IPS-18c (cell line): Measurements from ENCODE around the gene FILIP1.

Experiments
- H3K4me3 ChIP-seq: 2 replicates; pipeline ENCODE4 v1.7.0; 2013; ENCODE audit warnings: low read depth, mild to moderate bottlenecking, low read length, moderate library complexity; ENCODE audit not compliant: insufficient read depth
- H3K9me3 ChIP-seq: one replicate; pipeline ENCODE4 v1.6.1; 2013; ENCODE audit warnings: mild to moderate bottlenecking, low read length, moderate library complexity; ENCODE audit not compliant: control insufficient read depth, insufficient read depth

FILIP1 gene

DNA sequence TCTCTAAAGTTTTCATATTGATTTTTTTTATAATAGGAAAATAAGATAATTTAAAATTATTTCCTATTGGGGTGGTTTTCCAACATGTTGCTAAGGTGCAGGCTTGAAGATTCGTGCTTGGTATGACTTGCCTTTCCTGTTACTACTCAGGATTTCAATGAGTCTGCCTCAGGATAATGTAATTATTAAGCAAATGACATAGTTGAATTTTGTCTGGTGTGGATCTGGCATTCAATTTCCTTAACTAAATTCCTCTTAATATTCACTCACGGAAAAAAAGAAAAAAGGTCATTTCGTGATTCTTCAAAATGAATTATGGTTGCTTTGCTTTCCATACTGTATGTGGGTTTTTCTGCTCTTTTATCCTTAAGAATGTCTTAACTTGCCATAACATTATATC is 9.3 kb upstream of the FILIP1 start:
- Histone ChIP-seq H3K9me3 (no peaks in the 10 kb centered on the region), H3K4me3 (no peak overlapping the region)

DNA sequence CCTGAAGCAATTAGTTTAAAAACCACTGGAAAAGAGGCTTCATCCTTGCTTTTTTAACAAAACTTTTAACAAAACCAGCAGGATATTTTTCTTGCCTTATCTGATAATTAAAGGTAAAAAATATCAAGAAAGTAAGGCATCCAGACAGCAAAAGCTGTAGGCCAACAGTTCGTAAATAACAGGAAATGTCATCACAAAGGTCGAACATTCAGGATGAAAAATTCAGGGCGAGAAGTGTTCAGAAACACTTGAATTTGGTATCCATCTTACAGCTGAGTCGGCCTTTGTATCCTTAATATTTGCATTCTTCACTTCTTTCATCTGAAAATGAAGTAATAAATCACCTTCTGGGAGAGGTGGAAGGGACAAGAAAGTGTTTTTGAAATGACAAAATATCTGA is 8.2 kb upstream of the FILIP1 start:
- Histone ChIP-seq H3K4me3 (no peak overlapping the region), H3K9me3 (no peaks in the 10 kb centered on the region)

GRCh38 chr6:75499640-75500039 is 6.0 kb upstream of the FILIP1 start:
- H3K4me3 ChIP-seq: no peak overlapping the region
- H3K9me3 ChIP-seq: no peaks in the 10 kb centered on the region

GRCh38 chr6:75498862-75499261 is 5.3 kb upstream of the FILIP1 start:
- H3K4me3 ChIP-seq: no peak overlapping the region
- no peaks in the 10 kb centered on the region for H3K9me3 ChIP-seq

- Histone ChIP-seq H3K9me3 (no peaks in the 10 kb centered on the region), H3K4me3 (no peak overlapping the region)
Observed at GRCh38 chr6:75497994-75498393, 4.4 kb upstream of the FILIP1 start.

DNA sequence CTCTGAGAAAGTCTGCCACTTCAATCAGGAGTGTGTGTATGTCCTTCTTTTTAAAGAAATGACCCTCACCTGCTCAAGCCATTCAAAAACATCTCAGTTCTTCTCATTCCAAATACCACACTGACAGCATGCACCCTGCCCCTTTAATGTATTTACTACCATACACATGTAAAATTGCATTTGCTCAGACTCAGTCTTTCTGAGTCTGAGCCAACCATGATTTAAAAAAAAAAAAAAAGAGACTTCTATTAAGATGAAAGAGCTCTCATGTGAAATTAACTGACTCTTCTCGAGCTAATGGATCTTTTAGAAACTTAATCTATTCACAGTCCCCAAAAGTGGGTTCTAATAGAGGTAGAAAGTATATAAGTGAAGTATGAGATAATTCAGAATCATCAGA is 1.4 kb upstream of the FILIP1 start:
- no peaks in the 10 kb centered on the region for H3K9me3 ChIP-seq
- no peak overlapping the region for H3K4me3 ChIP-seq

GRCh38 chr6:75494290-75494689 is 690 bp upstream of the FILIP1 start:
- Histone ChIP-seq H3K4me3 (no peak overlapping the region), H3K9me3 (no peaks in the 10 kb centered on the region)

DNA sequence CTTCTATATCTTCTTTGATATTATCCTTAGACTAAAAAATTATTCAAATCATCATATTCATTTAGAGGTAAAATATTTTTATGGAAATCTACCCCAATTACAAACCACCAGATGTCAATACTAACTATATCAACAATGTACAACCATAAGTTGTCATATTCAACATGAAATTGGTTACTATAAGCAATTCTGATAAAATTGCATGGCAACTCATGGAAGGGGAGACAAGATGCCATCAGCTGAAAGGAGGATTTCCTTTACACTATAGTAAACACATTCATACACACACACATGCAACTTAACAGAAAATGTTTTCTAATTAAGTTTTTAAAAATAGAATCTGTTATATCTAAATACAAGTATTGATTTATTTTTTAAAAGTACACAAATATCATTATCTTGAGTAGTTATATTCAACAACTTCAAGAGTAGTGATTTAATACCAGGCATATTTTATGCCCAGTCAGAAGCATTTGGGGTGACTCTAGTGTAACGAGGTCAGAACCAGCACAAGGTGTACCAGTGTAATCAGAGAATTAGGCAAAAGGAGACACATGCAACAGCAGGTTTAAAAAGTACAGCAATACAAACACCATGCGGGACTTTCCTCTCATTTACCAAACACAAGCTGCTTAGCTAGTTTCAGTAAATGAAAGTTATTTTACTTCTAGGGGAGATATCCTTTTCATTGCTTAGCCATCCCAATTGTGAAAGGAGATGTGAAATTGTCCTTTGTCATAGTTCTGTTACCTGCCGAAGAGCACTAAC is 1.0 kb downstream of the FILIP1 start:
- Histone ChIP-seq H3K9me3 (no peaks in the 10 kb centered on the region), H3K4me3 (no peak overlapping the region)

DNA sequence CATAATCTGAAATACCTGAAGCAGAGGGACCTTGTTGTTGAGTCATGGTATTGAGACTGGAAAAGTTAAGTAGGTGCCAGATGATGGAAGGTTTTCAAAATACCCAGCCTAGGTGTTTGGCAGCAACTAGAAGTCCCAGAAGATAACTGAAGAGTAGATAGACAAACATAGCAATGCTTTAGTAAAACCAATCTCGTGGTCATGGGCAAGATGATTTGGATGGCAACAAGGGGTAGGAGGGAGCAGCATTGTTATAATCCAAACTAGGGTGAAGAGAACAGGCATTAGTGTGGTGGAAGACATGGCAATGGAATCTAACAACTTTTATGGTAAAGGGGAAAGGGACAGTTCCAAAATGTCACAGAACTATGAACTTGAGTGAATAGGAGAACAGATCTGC is 2.3 kb downstream of the FILIP1 start:
- Histone ChIP-seq H3K9me3 (no peaks in the 10 kb centered on the region), H3K4me3 (no peak overlapping the region)

GRCh38 chr6:75490706-75491105 is 2.9 kb downstream of the FILIP1 start:
- Histone ChIP-seq H3K4me3 (no peak overlapping the region), H3K9me3 (no peaks in the 10 kb centered on the region)

- Histone ChIP-seq H3K4me3 (no peak overlapping the region), H3K9me3 (no peaks in the 10 kb centered on the region)
Observed at GRCh38 chr6:75489025-75489424, 4.6 kb downstream of the FILIP1 start.

- H3K4me3 ChIP-seq: no peak overlapping the region
Observed at GRCh38 chr6:75488033-75488432, 5.6 kb downstream of the FILIP1 start.

GRCh38 chr6:75486850-75487518 is 6.6 kb downstream of the FILIP1 start:
- Histone ChIP-seq H3K4me3 (no peak overlapping the region), H3K9me3 (no peaks in the 10 kb centered on the region)

More at GRCh38 chr6:75488033-75488432, 5.6 kb downstream of the FILIP1 start:
- no peaks in the 10 kb centered on the region for H3K9me3 ChIP-seq

DNA sequence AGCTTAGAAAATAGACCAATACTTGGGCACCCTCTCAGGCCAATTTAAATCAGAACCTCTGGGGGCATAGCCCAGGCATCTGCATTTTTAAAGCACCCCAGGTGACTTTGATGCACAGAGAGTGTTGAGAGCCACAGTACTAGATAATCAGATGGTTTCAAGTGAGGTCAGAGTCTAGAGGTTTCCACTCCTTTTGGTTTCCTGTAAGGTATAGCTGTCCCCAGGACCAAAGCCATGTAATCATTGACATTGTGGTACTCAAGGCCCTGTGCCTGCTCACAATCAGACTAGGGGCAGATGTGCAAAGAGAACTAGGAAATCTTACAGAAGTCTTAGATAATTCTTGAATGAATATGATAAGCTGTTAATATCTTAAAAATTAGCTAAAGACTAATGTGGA is 9.1 kb downstream of the FILIP1 start:
- no peaks in the 10 kb centered on the region for H3K9me3 ChIP-seq
- no peak overlapping the region for H3K4me3 ChIP-seq

DNA sequence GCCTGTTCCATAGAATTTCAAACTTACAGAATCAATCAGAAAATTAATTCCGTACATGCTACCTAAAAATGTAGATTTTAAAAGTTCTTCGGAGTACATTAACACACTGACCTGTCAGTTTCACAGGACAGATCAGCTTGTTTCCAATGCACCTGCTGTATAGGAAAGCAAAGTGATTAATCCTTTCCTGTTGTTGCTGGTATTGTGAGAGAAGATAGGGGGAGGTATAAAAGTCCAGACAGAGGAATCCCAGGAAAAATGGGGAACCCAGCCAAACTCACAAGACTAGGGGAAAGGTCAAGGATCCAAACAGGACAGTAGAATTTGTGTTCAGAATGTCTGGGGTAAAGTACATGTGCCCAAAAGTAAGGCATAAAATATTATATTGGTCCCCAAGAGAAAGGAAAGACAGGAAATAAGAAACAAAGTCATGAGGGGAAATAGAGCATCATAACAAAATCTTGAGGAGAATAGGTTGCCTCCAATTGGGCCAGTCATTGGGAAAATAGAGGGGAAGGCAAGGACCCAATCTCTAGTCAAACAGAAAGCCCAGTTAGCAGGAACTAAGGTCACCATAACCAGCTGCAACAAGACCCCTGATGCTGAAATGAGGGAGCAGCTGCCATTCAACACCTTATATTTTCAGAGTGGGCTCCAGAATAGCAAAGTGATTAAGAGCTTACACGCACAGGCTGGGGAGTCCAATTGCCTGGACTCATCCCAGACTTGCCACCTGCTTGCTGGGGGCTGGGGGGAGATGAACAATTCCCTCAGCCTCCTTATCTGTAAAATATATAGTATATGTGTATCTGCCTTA is 10.3 kb downstream of the FILIP1 start:
- Histone ChIP-seq H3K4me3 (no peak overlapping the region), H3K9me3 (no peaks in the 10 kb centered on the region)

GRCh38 chr6:75481936-75482593 is 11.5 kb downstream of the FILIP1 start:
- Histone ChIP-seq H3K4me3 (no peak overlapping the region), H3K9me3 (no peaks in the 10 kb centered on the region)

GRCh38 chr6:75481394-75481793 is 12.2 kb downstream of the FILIP1 start:
- H3K4me3 ChIP-seq: no peak overlapping the region
- no peaks in the 10 kb centered on the region for H3K9me3 ChIP-seq
